Measurements from ENCODE around the gene LDLRAP1.
"Not testable (repeated sequence)": the region's sequence is repeated elsewhere in the genome, so short reads cannot be mapped to it uniquely, and the experiment has no call there.

LDLRAP1 gene

GRCh38 chr1:25598879-25599278 lies 55.5 kb downstream of the LDLRAP1 start:
- peaks cover 37% of the 10 kb centered on the region for H3K27me3 Mint-ChIP-seq (ENCODE audit: low read depth)
- H3K36me3 Mint-ChIP-seq (ENCODE audit: low read depth), result no peaks in the 10 kb centered on the region
- no peaks in the 10 kb centered on the region for H3K4me1 Mint-ChIP-seq (ENCODE audit: low read depth)
- no peak for DNase-seq (ENCODE audit: low spot score)
- no peak overlapping the region for H3K4me3 Mint-ChIP-seq
- peaks cover 5% of the 10 kb centered on the region for H3K9me3 Mint-ChIP-seq
- H3K27ac Mint-ChIP-seq, result no peak overlapping the region

GRCh38 chr1:25599969-25600610 lies 56.7 kb downstream of the LDLRAP1 start:
- Mint-ChIP-seq H3K27ac (no peak overlapping the region), H3K27me3 (ENCODE audit: low read depth) (peaks cover 37% of the 10 kb centered on the region), H3K4me1 (ENCODE audit: low read depth) (no peaks in the 10 kb centered on the region), H3K9me3 (peaks cover 5% of the 10 kb centered on the region), H3K4me3 (no peak overlapping the region), H3K36me3 (ENCODE audit: low read depth) (no peaks in the 10 kb centered on the region)
- no peak for DNase-seq (ENCODE audit: low spot score)

- not testable (repeated sequence) for H3K4me1 Mint-ChIP-seq (ENCODE audit: low read depth); H3K9me3 Mint-ChIP-seq; H3K4me3 Mint-ChIP-seq; H3K36me3 Mint-ChIP-seq (ENCODE audit: low read depth); H3K27ac Mint-ChIP-seq; DNase-seq (ENCODE audit: low spot score)
- H3K27me3 Mint-ChIP-seq (ENCODE audit: low read depth), result peaks cover 40% of the 10 kb centered on the region
These were observed 57.7 kb downstream of the LDLRAP1 start for GRCh38 chr1:25600971-25601699.

- not testable (repeated sequence) for DNase-seq (ENCODE audit: low spot score); H3K36me3 Mint-ChIP-seq (ENCODE audit: low read depth)
These were observed 60.6 kb downstream of the LDLRAP1 start for GRCh38 chr1:25603779-25604538.

GRCh38 chr1:25607123-25607522 lies 63.7 kb downstream of the LDLRAP1 start:
- Mint-ChIP-seq H3K27me3 (ENCODE audit: low read depth) (peaks cover 55% of the 10 kb centered on the region), H3K9me3 (no peaks in the 10 kb centered on the region), H3K36me3 (ENCODE audit: low read depth) (no peaks in the 10 kb centered on the region), H3K4me1 (ENCODE audit: low read depth) (peaks cover 4% of the 10 kb centered on the region), H3K27ac (no peak overlapping the region), H3K4me3 (no peak overlapping the region)
- DNase-seq (ENCODE audit: low spot score), result no peak

More at GRCh38 chr1:25603779-25604538, 60.6 kb downstream of the LDLRAP1 start:
- H3K9me3 Mint-ChIP-seq; H3K27ac Mint-ChIP-seq; H3K4me3 Mint-ChIP-seq; H3K4me1 Mint-ChIP-seq (ENCODE audit: low read depth): not testable (repeated sequence)
- H3K27me3 Mint-ChIP-seq (ENCODE audit: low read depth), result peaks cover 44% of the 10 kb centered on the region

GRCh38 chr1:25608488-25609178 lies 65.2 kb downstream of the LDLRAP1 start:
- Mint-ChIP-seq H3K27ac (no peak overlapping the region), H3K36me3 (ENCODE audit: low read depth) (no peaks in the 10 kb centered on the region), H3K4me3 (no peak overlapping the region), H3K9me3 (no peaks in the 10 kb centered on the region), H3K4me1 (ENCODE audit: low read depth) (peaks cover 4% of the 10 kb centered on the region), H3K27me3 (ENCODE audit: low read depth) (peaks cover 69% of the 10 kb centered on the region)
- DNase-seq (ENCODE audit: low spot score), result peak; percentile 80

- DNase-seq (ENCODE audit: low spot score), result no peak
- Mint-ChIP-seq H3K4me1 (ENCODE audit: low read depth) (peaks cover 12% of the 10 kb centered on the region), H3K27ac (no peak overlapping the region), H3K27me3 (ENCODE audit: low read depth) (peaks cover 77% of the 10 kb centered on the region), H3K36me3 (ENCODE audit: low read depth) (no peaks in the 10 kb centered on the region), H3K4me3 (no peak overlapping the region), H3K9me3 (no peaks in the 10 kb centered on the region)
These were observed 66.5 kb downstream of the LDLRAP1 start for GRCh38 chr1:25609921-25610320.

GRCh38 chr1:25610822-25611630 lies 67.6 kb downstream of the LDLRAP1 start:
- DNase-seq (ENCODE audit: low spot score), result no peak
- peaks cover 75% of the 10 kb centered on the region for H3K27me3 Mint-ChIP-seq (ENCODE audit: low read depth)
- no peak overlapping the region for H3K27ac Mint-ChIP-seq
- peaks cover 22% of the 10 kb centered on the region for H3K4me1 Mint-ChIP-seq (ENCODE audit: low read depth)
- H3K36me3 Mint-ChIP-seq (ENCODE audit: low read depth), result no peaks in the 10 kb centered on the region
- H3K9me3 Mint-ChIP-seq, result no peaks in the 10 kb centered on the region
- no peak overlapping the region for H3K4me3 Mint-ChIP-seq

GRCh38 chr1:25611843-25612242 lies 68.4 kb downstream of the LDLRAP1 start:
- H3K4me3 Mint-ChIP-seq, result no peak overlapping the region
- peaks cover 69% of the 10 kb centered on the region for H3K27me3 Mint-ChIP-seq (ENCODE audit: low read depth)
- H3K27ac Mint-ChIP-seq, result no peak overlapping the region
- H3K36me3 Mint-ChIP-seq (ENCODE audit: low read depth), result no peaks in the 10 kb centered on the region
- no peak for DNase-seq (ENCODE audit: low spot score)
- peaks cover 22% of the 10 kb centered on the region for H3K4me1 Mint-ChIP-seq (ENCODE audit: low read depth)
- no peaks in the 10 kb centered on the region for H3K9me3 Mint-ChIP-seq

GRCh38 chr1:25612421-25612820 lies 69.0 kb downstream of the LDLRAP1 start:
- Mint-ChIP-seq H3K27ac (no peak overlapping the region), H3K36me3 (ENCODE audit: low read depth) (no peaks in the 10 kb centered on the region), H3K9me3 (no peaks in the 10 kb centered on the region), H3K4me1 (ENCODE audit: low read depth) (peaks cover 22% of the 10 kb centered on the region), H3K4me3 (no peak overlapping the region), H3K27me3 (ENCODE audit: low read depth) (peaks cover 63% of the 10 kb centered on the region)
- no peak for DNase-seq (ENCODE audit: low spot score)

- no peak for DNase-seq (ENCODE audit: low spot score)
- peaks cover 22% of the 10 kb centered on the region for H3K4me1 Mint-ChIP-seq (ENCODE audit: low read depth)
- H3K27ac Mint-ChIP-seq, result no peak overlapping the region
- no peak overlapping the region for H3K4me3 Mint-ChIP-seq
- no peaks in the 10 kb centered on the region for H3K9me3 Mint-ChIP-seq
- H3K27me3 Mint-ChIP-seq (ENCODE audit: low read depth), result peaks cover 64% of the 10 kb centered on the region
- no peaks in the 10 kb centered on the region for H3K36me3 Mint-ChIP-seq (ENCODE audit: low read depth)
These were observed 69.7 kb downstream of the LDLRAP1 start for GRCh38 chr1:25613091-25613490.

- H3K27me3 Mint-ChIP-seq (ENCODE audit: low read depth), result peaks cover 73% of the 10 kb centered on the region
- no peak overlapping the region for H3K27ac Mint-ChIP-seq
- peaks cover 5% of the 10 kb centered on the region for H3K36me3 Mint-ChIP-seq (ENCODE audit: low read depth)
- DNase-seq (ENCODE audit: low spot score), result no peak
- no peak overlapping the region for H3K4me3 Mint-ChIP-seq
- H3K9me3 Mint-ChIP-seq, result no peaks in the 10 kb centered on the region
- peaks cover 34% of the 10 kb centered on the region for H3K4me1 Mint-ChIP-seq (ENCODE audit: low read depth)
These were observed 71.2 kb downstream of the LDLRAP1 start for GRCh38 chr1:25614501-25615171.

- H3K36me3 Mint-ChIP-seq (ENCODE audit: low read depth), result peaks cover 5% of the 10 kb centered on the region
- H3K9me3 Mint-ChIP-seq, result no peaks in the 10 kb centered on the region
- H3K4me3 Mint-ChIP-seq, result peak overlapping the region; percentile 57
- peaks cover 39% of the 10 kb centered on the region for H3K4me1 Mint-ChIP-seq (ENCODE audit: low read depth)
- peaks cover 73% of the 10 kb centered on the region for H3K27me3 Mint-ChIP-seq (ENCODE audit: low read depth)
- no peak for DNase-seq (ENCODE audit: low spot score)
- H3K27ac Mint-ChIP-seq, result no peak overlapping the region
These were observed 71.8 kb downstream of the LDLRAP1 start for GRCh38 chr1:25615172-25615541.
